ENCODE results near the gene MSANTD1.

MSANTD1 gene

GRCh38 chr4:3248811-3249661 lies at the start of gene MSANTD1:
Gene MSANTD1, plus strand, starts transcription at chr4:3249159. Its CDS starts 64 bp downstream, at chr4:3249223.
- peak; percentile 25 for DNase-seq

GRCh38 chr4:3199653-3200422 lies 49.1 kb upstream of the MSANTD1 start:
- DNase-seq: peak; percentile 30

GRCh38 chr4:3200423-3201090 lies 48.4 kb upstream of the MSANTD1 start:
- DNase-seq: no peak

- peak; percentile 25 for DNase-seq
These were observed 46.9 kb upstream of the MSANTD1 start for GRCh38 chr4:3201718-3202702.

GRCh38 chr4:3202836-3203820 lies 45.8 kb upstream of the MSANTD1 start:
- no peak for DNase-seq

- DNase-seq: peak; percentile 25
These were observed 45.0 kb upstream of the MSANTD1 start for GRCh38 chr4:3203971-3204431.

- DNase-seq: no peak
These were observed 43.0 kb upstream of the MSANTD1 start for GRCh38 chr4:3205995-3206394.

- no peak for DNase-seq
These were observed 42.4 kb upstream of the MSANTD1 start for GRCh38 chr4:3206439-3207100.

- no peak for DNase-seq
These were observed 41.4 kb upstream of the MSANTD1 start for GRCh38 chr4:3207531-3208037.

- no peak for DNase-seq
These were observed 40.1 kb upstream of the MSANTD1 start for GRCh38 chr4:3208826-3209225.

GRCh38 chr4:3209551-3210325 lies 39.2 kb upstream of the MSANTD1 start:
- no peak for DNase-seq

- no peak for DNase-seq
These were observed 38.5 kb upstream of the MSANTD1 start for GRCh38 chr4:3210467-3210866.

- no peak for DNase-seq
These were observed 37.1 kb upstream of the MSANTD1 start for GRCh38 chr4:3211866-3212265.

GRCh38 chr4:3212391-3213105 lies 36.4 kb upstream of the MSANTD1 start:
- DNase-seq: no peak

GRCh38 chr4:3213106-3213425 lies 35.9 kb upstream of the MSANTD1 start:
- DNase-seq: no peak

- no peak for DNase-seq
These were observed 35.2 kb upstream of the MSANTD1 start for GRCh38 chr4:3213661-3214250.

- DNase-seq: no peak
These were observed 33.7 kb upstream of the MSANTD1 start for GRCh38 chr4:3215256-3215655.

GRCh38 chr4:3215733-3216132 lies 33.2 kb upstream of the MSANTD1 start:
- DNase-seq: no peak
